DMS79 (cell line): ENCODE measurements around the gene ATF3.
"Not testable (repeated sequence)": the region's sequence is repeated elsewhere in the genome, so short reads cannot be mapped to it uniquely, and the experiment has no call there.

Experiments
- DNase-seq: peaks from one replicate; lab custom pipeline; 2025; lab: John Stamatoyannopoulos, UW

Gene ATF3

DNA sequence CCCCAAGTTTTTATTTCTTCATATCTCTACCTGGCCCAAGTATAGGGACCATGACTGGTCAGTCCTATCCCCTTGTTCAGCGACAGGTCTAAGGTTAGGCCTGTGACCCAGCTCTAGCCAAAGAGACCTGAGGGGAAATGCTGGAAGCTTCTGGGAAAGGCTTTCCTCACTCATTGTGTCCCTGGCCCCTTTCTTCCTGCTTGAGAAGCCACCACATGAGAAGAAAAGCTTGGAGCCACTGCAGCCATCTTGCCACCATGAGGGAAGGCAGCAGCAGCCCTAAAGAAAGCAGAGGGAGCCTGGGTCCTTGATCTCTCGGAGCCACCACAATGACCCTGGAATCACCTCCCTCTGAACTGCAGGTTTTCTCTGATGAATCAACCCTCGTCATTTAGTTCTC, 43.4 kb downstream of the ATF3 start:
- no peak for DNase-seq

DNA sequence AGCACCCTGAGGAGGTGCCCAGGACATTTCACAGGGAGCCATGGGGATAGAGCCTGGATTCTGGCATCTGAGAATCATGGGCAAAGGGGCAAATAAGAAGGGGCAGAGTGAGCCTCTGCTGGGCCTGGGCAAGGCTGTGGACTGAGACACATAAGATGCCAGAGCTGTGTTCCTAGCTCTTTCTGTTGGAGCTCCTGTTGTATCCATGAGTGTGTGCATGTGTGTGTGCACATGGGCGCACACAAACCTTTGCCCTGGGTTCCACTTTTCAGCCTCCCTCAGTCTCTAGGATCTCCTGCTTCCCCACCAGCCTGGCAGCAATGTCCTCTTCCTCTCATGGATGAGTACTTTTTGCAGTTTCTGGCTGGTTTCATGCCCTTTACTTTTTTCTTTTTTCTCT, 44.0 kb downstream of the ATF3 start:
- no peak for DNase-seq

DNA sequence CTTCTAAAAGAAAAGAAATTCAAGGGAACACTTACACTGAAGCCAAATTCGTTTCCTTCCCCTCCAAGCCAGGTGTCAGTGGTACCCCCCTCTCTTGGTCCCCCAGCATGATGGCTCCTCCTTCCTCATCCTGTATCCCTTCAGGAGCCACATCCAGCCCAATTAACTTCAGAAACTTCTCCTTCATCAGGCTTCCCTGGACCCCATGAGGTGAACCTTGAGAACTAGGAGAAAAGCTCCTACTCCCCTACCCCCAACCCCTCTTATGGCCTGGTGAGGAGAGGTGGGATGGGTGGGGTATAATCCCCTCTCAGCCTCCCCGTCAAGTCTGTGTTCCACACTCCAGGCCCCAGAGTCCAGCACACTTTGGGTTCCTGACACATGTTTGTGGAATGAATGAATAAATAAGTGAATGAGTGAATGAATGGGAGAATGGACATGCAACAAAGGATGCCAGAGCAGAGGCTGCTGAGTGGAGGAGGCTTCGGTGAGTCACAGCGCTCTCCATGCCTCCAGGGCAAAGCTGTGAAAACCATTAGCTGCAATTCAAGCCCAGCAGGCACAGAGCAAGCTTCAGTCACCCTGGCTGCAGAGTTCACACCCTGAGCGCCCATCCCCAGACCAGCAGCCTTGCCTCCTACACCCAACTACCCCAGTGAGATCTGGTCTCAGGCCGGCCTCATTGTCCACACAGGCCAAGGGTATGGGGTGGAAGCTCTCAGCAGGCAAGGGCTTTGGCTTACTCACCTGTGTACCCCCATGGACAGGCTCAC, 47.3 kb downstream of the ATF3 start:
- DNase-seq = no peak

DNA sequence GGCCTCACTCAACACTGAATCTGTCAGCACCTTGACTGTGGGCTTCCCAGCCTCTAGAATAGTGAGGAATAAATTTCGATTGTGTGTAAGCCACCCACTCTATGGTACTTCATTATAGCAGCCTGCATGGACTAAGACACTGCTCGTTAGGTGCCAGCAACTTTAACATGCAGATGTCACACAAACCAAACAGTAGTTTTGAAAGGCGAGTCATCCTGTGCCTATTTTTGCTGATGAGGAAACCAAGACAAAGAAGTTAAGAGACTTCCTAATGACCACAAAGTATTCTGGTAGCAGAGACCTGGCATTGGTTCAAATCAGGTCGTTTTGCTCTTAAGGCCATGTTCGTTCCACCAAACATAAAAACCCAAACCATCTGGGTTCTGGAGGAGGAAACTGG, 48.2 kb downstream of the ATF3 start:
- DNase-seq = no peak

DNA sequence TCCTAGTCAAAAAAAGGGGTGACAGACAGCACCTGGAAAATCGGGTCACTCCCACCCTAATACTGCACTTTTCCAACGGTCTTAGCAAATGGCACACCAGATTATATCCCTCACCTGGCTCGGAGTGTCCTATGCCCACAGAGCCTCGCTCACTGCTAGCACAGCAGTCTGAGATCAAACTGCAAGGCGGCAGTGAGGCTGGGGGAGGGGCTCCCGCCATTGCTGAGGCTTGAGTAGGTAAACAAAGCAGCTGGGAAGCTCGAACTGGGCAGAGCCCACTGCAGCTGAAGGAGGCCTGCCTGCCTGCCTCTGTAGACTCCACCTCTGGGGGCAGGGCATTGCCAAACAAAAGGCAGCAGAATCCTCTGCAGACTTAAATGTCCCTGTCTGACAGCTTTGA, 49.7 kb downstream of the ATF3 start:
- not testable (repeated sequence) for DNase-seq

DNA sequence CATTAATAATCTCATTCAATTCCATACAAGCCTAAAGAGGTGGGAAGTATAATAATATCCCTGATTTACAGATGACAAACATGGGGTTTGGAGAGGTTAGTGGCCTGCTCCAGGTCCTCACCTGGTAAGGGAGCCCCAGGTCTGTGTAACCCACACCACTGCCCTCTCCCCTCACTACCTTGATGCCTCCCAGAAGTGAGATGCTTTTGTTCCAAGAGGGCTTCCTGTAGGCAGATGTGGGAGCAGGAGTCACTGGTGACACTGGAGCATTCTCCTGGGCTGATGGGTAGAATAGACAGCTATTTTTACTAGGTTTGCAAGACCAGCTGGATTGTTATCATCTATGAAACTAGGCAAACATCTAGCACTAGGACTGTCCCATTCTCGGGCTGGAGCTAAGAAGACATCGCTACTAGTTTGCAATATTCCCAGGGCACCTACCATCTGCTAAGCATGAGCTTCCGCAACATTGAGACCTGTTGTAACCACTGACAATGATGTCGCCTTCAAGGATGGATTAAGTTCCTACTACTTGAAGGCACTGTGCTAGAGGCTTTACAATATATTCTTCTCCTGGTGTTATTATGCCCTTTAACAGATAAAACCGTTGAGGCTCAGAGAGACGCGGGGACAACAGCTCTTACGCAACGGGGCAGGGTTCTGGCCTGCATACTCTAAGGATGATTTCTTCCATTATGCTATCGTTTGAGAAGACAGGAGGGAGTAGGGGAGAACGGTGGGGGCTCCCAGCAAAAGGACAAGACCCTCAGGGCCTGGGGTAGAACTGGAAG, 56.0 kb downstream of the ATF3 start:
- DNase-seq = no peak

DNA sequence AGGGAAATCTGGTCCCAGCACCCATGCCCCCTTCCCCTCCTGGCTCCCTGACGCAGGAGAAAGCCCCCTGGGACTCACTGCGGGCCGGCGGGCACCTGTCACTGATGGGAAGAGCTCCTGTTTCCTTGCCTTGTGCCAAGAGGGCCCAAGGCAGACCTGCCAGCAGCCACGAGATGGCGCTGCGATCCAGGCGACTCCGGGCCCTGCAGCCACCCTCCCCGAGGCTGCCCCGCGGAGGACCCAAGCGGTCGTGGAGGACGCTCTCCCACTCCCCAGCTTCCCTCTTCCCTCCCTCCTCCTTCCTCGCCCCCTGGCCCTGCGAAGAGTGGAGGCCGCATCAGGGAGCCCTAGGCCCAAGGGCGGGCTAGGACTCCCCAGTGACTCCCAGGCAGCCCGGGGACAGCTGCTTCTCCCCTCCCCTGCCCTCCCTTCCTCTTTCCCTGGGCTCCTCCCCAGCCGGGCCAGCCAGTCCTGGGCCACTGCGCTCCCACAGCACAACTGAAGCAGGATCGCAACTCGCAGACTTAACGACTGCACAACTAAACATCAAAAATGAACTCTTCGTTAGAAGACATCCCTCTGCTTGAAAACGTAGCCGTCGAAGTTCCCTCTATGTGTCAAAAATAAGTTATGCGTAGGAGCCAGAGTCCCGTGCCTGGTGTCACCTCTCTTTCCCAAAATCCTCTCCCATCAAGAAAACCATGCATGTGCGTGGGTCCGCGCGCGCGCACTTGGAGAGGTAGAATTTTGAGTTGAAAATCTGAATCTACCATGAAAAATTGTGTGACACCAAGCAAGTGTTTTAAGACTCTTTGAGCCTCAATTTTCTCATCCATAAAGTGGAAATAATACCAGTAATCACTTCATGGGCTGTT, 56.9 kb downstream of the ATF3 start:
- no peak for DNase-seq

DNA sequence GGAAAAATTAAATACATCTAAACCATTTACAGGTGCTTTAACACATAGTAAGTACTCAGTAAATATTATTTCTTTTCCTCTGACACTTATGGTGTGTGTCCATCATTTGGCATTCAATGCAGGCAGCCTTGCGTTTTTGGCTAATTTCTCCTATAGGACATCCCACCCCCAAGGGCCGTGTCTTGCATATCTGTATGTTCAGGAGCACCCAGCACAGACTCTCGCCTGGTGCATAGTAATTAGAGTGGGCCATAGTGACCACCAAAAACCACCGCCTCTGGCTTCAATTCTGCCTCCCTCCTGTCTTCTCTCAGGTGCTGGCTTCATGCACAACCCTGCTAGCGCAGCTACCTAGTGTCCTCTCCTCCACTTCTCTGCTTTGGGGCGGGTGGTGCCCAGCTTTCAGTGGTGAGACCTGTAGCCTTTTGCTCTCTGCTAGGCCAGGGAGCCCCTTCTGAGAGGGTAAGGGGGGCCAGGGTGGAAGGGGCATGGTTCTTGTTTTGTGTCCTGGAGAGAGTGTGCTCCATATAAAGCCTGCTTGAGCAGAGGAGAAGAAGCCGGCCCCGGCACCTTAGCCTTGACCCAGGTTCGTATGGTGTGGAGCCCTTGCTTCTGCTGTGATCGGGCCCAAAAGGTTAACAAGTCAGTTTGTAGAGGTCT, 57.7 kb downstream of the ATF3 start:
- DNase-seq = no peak

DNA sequence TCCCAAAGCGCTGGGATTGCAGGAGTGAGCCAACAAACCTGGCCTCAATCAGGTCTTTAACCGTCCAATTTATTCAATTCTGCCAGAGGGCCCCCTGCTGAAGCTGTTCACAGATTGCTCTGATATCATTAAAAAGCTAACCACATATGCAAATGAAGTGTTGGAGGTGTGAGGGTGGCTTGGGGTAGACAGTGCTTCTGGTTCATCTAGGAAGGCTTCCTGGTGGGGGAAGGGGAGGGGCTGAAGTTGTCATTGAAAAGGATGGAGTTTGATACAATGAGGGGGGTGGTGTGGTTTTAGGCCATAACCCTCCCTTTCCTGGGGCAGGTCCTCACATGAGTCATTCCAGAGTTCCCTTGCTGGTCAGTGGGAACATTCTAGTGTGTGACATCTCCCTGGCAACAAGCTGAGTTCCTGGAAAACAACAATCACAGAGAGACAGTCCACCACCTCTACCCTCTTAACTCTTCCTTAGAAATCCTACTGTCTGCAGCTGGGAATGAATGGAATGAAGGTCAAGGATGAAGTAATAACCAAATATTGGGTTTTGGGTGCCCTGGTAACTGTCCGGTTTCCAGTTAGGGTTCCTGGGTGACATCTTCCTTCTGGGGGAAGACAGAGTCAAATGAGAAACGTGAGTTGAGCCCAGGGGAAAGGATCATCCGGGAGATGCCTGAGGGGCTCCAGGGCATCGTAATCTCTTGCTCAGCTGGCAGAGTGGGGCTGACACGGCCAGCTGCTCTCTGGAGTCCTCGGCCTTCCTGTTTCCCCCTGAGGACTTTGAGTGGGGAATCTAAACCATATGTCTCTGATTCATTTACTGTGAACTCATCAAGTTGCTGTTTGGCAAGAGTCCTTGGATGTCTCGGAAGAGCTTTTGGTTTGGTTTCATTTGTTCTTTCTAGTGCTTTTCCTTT, 58.9 kb downstream of the ATF3 start:
- DNase-seq = no peak

DNA sequence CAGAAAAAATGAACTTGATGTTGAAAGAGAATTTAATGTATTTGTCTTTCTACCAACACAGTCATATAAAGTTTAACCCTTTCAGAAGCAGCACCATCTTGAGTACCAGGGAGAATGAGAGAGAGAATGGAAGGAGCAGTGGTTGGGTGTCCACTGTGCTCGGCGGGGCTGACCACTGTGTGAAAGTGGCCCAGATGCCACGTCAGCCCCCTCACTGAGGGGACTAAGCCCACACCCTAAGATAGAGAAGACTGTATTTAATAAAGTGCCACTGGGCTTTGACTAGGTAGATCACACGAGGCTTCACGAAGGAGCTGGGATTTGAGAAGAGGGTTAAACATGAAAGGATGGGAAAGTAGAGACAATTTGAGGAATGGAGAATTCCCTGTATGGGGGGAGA, 59.9 kb downstream of the ATF3 start:
- no peak for DNase-seq

DNA sequence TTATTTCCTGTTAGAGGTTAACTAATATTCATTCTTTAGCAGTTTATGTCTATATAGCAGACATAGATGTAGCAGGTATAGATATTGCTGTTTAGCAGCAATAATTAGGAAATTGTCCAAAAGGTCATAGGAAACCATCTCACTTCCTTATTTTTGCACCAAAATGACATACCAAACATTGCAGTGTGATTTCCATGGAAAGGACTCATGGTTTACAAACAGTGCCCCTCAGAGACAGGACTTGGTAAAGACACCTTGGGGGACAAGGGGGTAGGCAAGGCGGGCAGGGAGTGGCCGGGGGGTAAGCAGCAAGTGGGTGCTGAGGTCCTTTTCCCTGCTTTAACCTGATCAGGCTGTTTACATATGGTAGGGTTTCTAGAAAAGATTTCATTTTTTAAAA, 60.5 kb downstream of the ATF3 start:
- DNase-seq = no peak

DNA sequence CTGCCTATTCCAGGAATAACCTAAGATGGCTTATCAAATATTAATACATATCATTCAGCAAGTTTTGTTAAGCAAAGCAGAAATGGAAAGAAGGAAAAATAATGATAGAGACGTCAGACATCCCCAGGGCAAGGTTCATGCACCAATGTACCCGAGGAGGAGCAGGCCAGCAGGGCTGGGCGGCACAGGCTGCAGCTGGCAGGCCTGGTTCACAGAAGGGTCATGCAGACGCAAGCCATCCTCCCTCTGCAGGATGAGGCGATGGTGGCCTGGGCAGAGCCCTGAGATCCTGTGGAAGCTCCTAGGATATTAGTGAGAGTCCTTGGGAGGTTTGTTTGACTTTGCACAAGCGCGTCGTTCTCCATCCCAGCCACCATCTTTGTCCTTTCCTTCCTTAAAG, 61.0 kb downstream of the ATF3 start:
- no peak for DNase-seq

DNA sequence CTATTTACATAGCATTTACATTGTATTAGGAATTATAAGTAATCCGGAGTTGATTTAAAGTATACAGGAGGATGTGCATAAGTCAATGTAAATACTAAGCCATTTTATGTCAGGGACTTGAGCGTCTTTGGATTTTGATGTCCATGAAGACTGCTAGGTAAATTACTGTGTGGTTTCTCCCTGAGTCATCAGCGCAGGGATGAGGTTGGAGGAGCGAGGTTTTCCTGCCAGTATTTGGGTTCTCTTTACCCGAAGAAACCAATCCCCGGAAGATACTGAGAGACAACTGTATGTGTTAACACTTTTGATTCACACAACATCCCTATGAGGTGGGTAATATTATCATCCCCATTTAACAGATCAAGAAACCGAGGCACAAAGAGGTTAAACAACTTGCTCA, 61.7 kb downstream of the ATF3 start:
- DNase-seq = no peak
